Fibroblast of lung (primary cell): ENCODE measurements around the gene EIF4G2.

ENCODE experiments used
- CTCF ChIP-seq, 2 donors: IDR thresholded peaks in 1 of 2; conservative IDR thresholded peaks in 1 of 2; 1 replicate in 1 of 2; 2 replicates in 1 of 2; pipeline ENCODE4 v1.5.1; 2011 to 2012; ENCODE audit warnings: low read length in 2 of 2, control low read depth in 1 of 2, inconsistent platforms in 1 of 2, low read depth in 1 of 2, mild to moderate bottlenecking in 1 of 2
- EZH2 ChIP-seq: IDR thresholded peaks from 2 replicates; pipeline ENCODE4 v1.5.1; 2012; ENCODE audit warnings: low read length, control low read depth, mild to moderate bottlenecking; ENCODE audit errors: missing control alignments

- TF ChIP-seq CTCF (conservative IDR thresholded peaks at IDR 0.05 in 1 of 2, IDR thresholded peaks at IDR 0.05 in 1 of 2; ENCODE audit: low read depth in 1 of 2, low read length in 2 of 2), result no peak
- TF ChIP-seq EZH2, result no peak
Observed at GRCh38 chr11:10752061-10752460, 56.7 kb downstream of the EIF4G2 start.
